ENCODE measurements around the gene OR11G2.

- TF ChIP-seq CTCF (conservative IDR thresholded peaks at IDR 0.05; ENCODE audit: low read length) (no peak), EZH2phosphoT487 (IDR thresholded peaks at IDR 0.05; ENCODE audit: borderline replicate concordance) (no peak)
Observed at GRCh38 chr14:20179218-20179617, 11.5 kb upstream of the OR11G2 start.

Measured in Loucy (cell line).